IMR-90 (cell line): ENCODE measurements around the gene AP3S1.

Source experiments
- CTCF ChIP-seq: conservative IDR thresholded peaks from 2 replicates; pipeline ENCODE4 v1.5.1; 2012; ENCODE audit warnings: mild to moderate bottlenecking, low read depth, low read length, improper control_type of control experiment
- SMC3 ChIP-seq: fragments of 150-350 bp; IDR thresholded peaks from 2 replicates; pipeline ENCODE4 v1.6.1; 2016; ENCODE audit warnings: low read depth, mild to moderate bottlenecking, antibody characterized with exemption, low read length, moderate library complexity

GRCh38 chr5:115815006-115815692 is 26.6 kb upstream of the AP3S1 start:
- no peak for TF ChIP-seq CTCF
- no peak for TF ChIP-seq SMC3
